HG03060 (cell line): ENCODE results near the gene ANKMY1.

Experiments used
- ATAC-seq: cut with Tn5 transposase; IDR thresholded peaks from one replicate; pipeline ENCODE4 v1.9.1; 2021; ENCODE audit warnings: low read depth, moderate number of reproducible peaks; ENCODE audit not compliant: unreplicated experiment

ANKMY1 gene

DNA sequence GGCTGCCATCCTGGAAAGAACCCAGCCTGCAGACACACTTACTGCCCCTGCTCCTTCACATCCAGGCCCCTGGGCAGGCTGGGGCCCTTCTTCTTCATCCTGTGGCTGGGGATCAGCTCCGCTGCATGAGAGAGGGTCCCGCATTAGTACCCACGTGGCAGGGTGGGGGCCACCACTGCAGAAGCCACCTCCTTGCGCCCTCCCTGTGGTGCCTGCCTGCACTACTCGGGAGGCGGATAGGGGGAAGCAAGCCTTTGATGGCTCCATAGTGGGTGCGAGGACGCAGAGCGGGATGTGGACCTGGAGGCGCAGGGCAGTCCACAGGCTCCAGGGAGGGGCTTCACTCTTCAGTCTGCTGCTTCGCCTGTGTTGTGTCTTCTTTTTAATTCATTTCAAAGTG lies 75.6 kb downstream of the ANKMY1 start:
- no peak for ATAC-seq

DNA sequence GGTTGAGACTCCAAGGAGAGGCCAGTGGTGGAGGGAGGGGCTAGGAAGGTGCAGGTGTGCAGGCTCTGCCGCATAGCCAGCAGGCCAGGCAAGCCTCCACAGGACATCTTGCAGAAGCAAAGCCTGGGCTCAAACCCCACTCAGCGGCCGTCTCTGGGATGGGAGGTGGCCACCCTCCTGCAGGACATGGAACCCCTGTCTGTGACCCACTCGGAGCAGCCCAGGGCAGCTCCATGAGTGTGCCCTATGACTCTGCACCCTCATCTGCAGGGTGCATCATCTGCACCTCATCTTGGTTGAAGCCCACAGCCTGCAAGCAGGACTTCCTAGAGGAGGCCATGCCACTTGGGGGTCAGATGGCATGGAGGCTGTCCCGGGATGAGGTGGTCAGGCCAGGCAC lies 76.1 kb downstream of the ANKMY1 start:
- no peak for ATAC-seq

- ATAC-seq = no peak
Measured at GRCh38 chr2:240480834-240481623, 76.8 kb downstream of the ANKMY1 start.

GRCh38 chr2:240479111-240479501 lies 78.7 kb downstream of the ANKMY1 start:
- ATAC-seq = no peak

GRCh38 chr2:240478346-240479110 lies 79.3 kb downstream of the ANKMY1 start:
- ATAC-seq = no peak

DNA sequence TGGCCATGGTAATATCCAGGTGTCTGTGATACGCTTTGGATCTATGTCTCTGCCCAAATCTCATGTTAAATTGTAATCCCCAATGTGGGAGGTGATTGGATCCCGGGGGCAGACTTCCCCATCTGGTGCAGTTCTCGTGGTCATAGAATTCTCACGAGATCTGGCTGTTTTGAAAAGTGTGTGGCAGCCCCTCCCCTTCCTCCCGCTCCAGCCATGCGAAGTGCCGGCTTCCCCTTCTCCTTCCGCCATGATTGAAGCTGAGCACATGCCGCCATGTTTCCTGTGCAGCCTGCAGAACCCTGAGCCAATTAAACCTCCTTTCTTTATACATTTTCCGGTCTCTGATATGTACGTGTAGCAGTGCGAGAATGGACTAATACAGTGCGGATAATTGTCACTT lies 79.9 kb downstream of the ANKMY1 start:
- ATAC-seq = no peak

DNA sequence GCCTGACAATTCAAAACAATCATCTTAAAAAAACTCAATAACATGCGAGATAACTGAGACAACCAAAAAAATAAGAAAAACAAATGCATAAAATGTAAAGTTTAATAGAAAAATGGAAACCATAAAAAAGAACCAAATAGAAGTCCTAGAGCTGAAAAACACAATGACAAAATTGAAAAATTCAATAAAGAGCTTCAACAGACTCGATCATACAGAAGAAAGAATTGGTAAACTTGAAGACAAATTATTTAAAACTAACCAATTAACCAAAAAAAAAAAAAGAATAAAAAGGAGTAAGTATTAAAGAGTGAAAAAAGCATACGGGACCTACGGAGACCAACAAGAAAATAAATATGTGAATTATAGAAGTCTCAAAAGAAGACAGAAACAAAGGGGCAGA lies 84.6 kb downstream of the ANKMY1 start:
- no peak for ATAC-seq

DNA sequence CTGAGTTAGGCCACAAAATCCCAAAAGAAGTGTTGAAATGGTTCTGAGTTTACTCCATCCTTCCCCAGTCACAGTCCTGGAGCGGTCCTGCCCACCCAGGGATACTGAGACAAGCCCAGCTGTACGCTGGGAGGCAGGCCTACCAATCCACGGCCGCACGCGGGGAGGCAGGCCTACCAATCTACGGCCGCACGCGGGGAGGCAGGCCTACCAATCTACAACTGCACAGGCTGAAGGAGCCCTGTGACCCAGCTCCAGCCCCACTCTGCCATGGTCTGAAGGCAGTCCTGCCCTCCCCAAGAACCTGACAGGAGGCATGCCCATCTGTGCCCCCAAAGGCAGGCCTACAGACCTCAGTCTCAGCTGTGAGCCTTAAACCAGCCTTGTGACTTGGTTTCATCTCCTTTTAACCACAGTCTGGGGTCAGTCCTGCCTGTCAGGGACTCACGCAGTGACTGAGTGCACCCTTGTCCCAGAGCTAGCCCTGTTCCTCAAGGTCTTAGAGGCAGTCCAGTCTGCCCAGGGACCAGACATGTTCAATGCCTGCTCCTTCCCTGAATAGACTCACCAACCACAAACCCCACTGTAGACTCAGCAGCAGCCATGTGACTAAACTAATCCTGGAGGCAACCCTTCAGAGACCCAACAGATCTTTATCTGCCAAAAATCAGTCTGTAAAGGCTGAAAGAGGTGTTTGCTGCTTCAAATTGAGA lies 85.6 kb downstream of the ANKMY1 start:
- ATAC-seq = no peak

DNA sequence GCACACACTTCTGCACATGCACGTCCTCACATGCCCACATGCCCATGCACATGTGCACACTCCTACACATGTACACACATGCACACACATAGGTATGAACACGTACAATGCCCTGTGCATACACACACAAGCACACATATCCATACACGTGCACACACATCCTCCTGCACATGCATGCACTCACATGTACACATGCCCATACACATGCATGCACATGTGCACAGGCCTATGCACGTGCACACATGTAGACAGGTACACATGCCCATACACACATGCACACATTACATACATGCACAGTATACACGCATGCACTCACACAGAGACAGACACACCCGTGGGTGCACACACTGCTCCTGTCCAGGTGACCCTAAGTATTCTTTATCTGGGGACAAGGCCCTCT lies 88.0 kb downstream of the ANKMY1 start:
- no peak for ATAC-seq

- ATAC-seq = no peak
Measured at GRCh38 chr2:240469239-240469636, 88.5 kb downstream of the ANKMY1 start.

DNA sequence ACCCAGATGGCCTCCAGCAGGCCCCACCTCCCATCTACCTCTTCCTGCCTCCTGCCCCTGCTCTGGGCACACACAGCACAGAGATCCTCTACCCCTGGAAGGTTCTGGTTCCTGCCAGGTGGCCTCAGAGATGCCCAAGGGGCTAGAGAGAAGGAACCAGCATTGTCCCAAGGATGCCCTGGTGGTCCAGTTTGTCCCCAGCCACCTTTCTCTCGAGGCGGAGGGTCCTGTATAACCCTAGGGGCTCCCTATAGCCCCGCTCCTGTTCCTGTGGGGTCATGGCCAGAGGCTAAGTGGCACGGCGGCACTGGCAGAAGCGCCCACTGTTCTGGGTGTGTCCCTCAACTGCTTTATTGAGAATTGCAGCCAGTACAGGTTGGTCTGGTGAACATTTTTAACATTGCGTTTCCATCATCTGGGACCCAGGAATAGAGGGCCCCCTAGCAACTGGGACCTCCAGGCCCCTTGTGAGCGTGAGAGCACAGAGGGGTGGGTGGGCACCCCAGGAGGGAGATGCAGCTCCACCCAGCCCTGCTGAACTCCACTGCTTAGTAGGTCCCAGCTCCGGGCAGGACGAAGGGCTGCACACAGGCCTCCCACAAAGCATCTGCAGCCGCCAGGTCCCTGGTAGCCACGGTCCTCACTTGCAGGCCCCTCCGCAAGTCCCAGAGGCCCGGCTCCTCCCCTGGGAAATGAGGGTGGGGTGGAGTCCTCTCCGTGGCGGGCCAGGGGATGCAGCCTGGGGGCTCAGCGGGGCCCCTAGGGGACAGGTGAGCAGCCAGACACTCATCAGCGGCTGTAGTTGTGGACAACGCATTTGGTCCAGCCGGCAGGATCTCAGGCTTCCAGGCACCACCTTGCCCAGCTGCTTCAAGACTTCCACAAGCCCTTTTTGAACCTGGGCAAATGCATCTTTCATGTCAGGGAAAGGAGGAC lies 89.2 kb downstream of the ANKMY1 start:
- ATAC-seq = no peak

- ATAC-seq = no peak
Measured at GRCh38 chr2:240467659-240468302, 90.0 kb downstream of the ANKMY1 start.

- ATAC-seq = no peak
Measured at GRCh38 chr2:240467149-240467642, 90.6 kb downstream of the ANKMY1 start.

DNA sequence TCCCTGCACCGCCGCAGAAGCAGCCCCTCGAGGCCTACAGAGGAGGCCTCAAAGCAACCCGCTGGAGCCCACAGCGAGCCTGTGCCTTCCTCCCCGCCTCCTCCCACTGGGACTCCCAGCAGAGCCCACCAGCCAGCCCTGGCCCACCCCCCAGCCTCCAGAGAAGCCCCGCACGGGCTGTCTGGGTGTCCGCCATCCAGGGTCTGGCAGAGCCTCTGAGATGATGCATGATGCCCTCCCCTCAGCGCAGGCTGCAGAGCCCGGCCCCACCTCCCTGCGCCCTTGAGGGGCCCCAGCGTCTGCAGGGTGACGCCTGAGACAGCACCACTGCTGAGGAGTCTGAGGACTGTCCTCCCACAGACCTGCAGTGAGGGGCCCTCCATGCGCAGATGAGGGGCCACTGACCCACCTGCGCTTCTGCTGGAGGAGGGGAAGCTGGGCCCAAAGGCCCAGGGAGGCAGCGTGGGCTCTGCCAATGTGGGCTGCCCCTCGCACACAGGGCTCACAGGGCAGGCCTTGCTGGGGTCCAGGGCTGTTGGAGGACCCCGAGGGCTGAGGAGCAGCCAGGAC lies 91.1 kb downstream of the ANKMY1 start:
- no peak for ATAC-seq

GRCh38 chr2:240465765-240466578 lies 91.8 kb downstream of the ANKMY1 start:
- no peak for ATAC-seq

- ATAC-seq = no peak
Measured at GRCh38 chr2:240465268-240465764, 92.5 kb downstream of the ANKMY1 start.

DNA sequence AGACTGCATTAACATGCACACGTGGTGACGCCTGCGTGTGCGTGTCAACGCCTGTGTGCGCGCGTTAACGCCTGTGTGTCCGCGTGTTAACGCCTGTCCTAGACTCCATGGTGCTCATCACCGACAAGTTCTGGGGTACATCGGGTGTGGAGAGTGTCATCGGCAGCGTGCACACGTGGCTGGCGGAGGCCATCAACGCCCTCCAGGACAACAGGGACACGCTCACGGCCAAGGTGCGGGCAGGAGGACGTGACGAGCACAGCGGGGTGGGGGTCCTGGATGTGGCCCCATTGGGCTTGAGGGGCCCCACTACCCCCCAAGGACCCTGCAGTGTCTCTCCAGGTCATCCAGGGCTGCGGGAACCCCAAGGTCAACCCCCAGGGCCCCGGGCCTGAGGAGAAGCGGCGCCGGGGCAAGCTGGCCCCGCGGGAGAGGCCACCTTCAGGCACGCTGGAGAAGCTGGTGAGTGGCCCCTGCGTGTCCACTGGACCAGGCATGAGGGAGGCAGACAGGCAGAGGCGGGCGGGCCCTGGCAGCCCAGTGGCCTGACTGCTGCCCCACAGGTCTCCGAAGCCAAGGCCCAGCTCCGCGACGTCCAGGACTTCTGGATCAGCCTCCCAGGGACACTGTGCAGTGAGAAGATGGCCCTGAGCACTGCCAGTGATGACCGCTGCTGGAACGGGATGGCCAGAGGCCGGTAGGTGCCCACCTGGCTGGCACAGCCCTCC lies 93.1 kb downstream of the ANKMY1 start:
- ATAC-seq = no peak
